ENCODE measurements around the gene POLN.

- TF ChIP-seq, protein P1, sequence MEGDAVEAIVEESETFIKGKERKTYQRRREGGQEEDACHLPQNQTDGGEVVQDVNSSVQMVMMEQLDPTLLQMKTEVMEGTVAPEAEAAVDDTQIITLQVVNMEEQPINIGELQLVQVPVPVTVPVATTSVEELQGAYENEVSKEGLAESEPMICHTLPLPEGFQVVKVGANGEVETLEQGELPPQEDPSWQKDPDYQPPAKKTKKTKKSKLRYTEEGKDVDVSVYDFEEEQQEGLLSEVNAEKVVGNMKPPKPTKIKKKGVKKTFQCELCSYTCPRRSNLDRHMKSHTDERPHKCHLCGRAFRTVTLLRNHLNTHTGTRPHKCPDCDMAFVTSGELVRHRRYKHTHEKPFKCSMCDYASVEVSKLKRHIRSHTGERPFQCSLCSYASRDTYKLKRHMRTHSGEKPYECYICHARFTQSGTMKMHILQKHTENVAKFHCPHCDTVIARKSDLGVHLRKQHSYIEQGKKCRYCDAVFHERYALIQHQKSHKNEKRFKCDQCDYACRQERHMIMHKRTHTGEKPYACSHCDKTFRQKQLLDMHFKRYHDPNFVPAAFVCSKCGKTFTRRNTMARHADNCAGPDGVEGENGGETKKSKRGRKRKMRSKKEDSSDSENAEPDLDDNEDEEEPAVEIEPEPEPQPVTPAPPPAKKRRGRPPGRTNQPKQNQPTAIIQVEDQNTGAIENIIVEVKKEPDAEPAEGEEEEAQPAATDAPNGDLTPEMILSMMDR (conservative IDR thresholded peaks at IDR 0.05; ENCODE audit: low read depth, low read length) = no peak
- no peak for TF ChIP-seq EZH2 (IDR thresholded peaks at IDR 0.05; ENCODE audit: low read length, unreplicated experiment)
Measured at GRCh38 chr4:2058264-2059045, 183.5 kb downstream of the POLN start.

Data from PC-3 (cell line).